ENCODE measurements around the gene SPDEF. TPM values are rescaled to one million over a fixed set of nuclear protein-coding genes. Genes with fewer than 3 reads are reported as not detected.

SPDEF gene
- total and polyA plus RNA-seq, 2 of the 13 experiments (the other 11 are each of a cell fraction or from before 2014, with no cell fraction given): not detected

GRCh38 chr6:34514593-34515472, 41.3 kb downstream of the SPDEF start:
- H3K79me2 ChIP-seq (ENCODE audit: insufficient read depth, low read length): no peaks in the 10 kb centered on the region
- POLR2A ChIA-PET: no interaction called here
- WGBS (ENCODE audit: low lambda C conversion rate): 53% methylated on average over 27 of the region's 34 CpGs
- no peaks in the 10 kb centered on the region for H3K9me3 ChIP-seq (ENCODE audit: low read length)
- FAIRE-seq (no peak), DNase-seq (ENCODE audit: low spot score) (no peak), ATAC-seq (no peak)
- no peaks in the 10 kb centered on the region for H4K20me1 ChIP-seq (ENCODE audit: insufficient read depth, low read length)
- no peak overlapping the region for H2AFZ ChIP-seq (ENCODE audit: low read length)
- CTCF ChIA-PET (ENCODE audit: low intra/inter-chr PET ratio, low total read pairs): no interaction called here
- no peaks in the 10 kb centered on the region for H3K4me1 ChIP-seq (ENCODE audit: insufficient read depth, low read length)
- no peak overlapping the region for H3K27ac ChIP-seq (ENCODE audit: extremely low read length, insufficient read depth, low read length)
- no TSS peak for BruUV-seq (replicated peaks)
- no peaks in the 10 kb centered on the region for H3K36me3 ChIP-seq (replicated peaks in 1 of 2; ENCODE audit: control insufficient read depth in 1 of 2, insufficient read depth in 2 of 2, low read length in 2 of 2)
- no peak overlapping the region for H3K9ac ChIP-seq (ENCODE audit: insufficient read depth, low read depth, low read length)
- H3K4me3 ChIP-seq (replicated peaks in 1 of 3; ENCODE audit: insufficient read depth in 1 of 3, low read depth in 2 of 3, low read length in 3 of 3): no peak overlapping the region
- no peak overlapping the region for H3K4me2 ChIP-seq (ENCODE audit: low read depth, low read length)
- peaks cover 4 to 67% of the 10 kb centered on the region in 2 experiments; a peak in 4 of 5 replicates for H3K27me3 ChIP-seq (ENCODE audit: control insufficient read depth in 1 of 2, insufficient read depth in 2 of 2, low read length in 2 of 2)
- in situ Hi-C loops (cut with HindIII; ENCODE audit: extremely low pct_ligation_motif_present, low pct_unique_long_range_greater_than_20kb): no loop called here
- intact Hi-C loops (cut with micrococcal nuclease; ENCODE audit: unreplicated experiment): no loop called here
- no peak for TF ChIP-seq HMG20A (CRISPR knock-in tag; IDR thresholded peaks at IDR 0.05; ENCODE audit: borderline replicate concordance)
- TF ChIP-seq GLMP (CRISPR knock-in tag; IDR thresholded peaks at IDR 0.05; ENCODE audit: borderline replicate concordance): no peak
- no peak for TF ChIP-seq ATF6 (CRISPR knock-in tag; conservative IDR thresholded peaks at IDR 0.05)
- no peak for TF ChIP-seq ZNF335 (CRISPR knock-in tag; IDR thresholded peaks at IDR 0.05)
- TF ChIP-seq DNMT3B (CRISPR knock-in tag; conservative IDR thresholded peaks at IDR 0.05): no peak
- no peak for TF ChIP-seq ZNF83 (CRISPR knock-in tag; IDR thresholded peaks at IDR 0.05; ENCODE audit: borderline replicate concordance)
- no peak for TF ChIP-seq ADNP (CRISPR knock-in tag; IDR thresholded peaks at IDR 0.05)
- no peak for TF ChIP-seq PCBP2 (optimal IDR thresholded peaks at IDR 0.05; ENCODE audit: low read depth, low read length, poor library complexity, severe bottlenecking)
- no peak for TF ChIP-seq ESRRA (CRISPR knock-in tag; IDR thresholded peaks at IDR 0.05; ENCODE audit: low read depth)
- TF ChIP-seq AGO2 (optimal IDR thresholded peaks at IDR 0.05; ENCODE audit: low read depth, low read length): no peak
- TF ChIP-seq, protein P1, sequence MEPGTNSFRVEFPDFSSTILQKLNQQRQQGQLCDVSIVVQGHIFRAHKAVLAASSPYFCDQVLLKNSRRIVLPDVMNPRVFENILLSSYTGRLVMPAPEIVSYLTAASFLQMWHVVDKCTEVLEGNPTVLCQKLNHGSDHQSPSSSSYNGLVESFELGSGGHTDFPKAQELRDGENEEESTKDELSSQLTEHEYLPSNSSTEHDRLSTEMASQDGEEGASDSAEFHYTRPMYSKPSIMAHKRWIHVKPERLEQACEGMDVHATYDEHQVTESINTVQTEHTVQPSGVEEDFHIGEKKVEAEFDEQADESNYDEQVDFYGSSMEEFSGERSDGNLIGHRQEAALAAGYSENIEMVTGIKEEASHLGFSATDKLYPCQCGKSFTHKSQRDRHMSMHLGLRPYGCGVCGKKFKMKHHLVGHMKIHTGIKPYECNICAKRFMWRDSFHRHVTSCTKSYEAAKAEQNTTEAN (CRISPR knock-in tag; conservative IDR thresholded peaks at IDR 0.05): no peak
- no peak for TF ChIP-seq RNF219 (CRISPR knock-in tag; IDR thresholded peaks at IDR 0.05)

Measured in HepG2 (cell line).